ENCODE measurements around the gene TK1. TPM values are rescaled to one million over a fixed set of nuclear protein-coding genes. Genes with fewer than 3 reads are reported as not detected.

Gene TK1
- total RNA-seq, 1 experiment from 2014 or later, result 190 TPM

DNA sequence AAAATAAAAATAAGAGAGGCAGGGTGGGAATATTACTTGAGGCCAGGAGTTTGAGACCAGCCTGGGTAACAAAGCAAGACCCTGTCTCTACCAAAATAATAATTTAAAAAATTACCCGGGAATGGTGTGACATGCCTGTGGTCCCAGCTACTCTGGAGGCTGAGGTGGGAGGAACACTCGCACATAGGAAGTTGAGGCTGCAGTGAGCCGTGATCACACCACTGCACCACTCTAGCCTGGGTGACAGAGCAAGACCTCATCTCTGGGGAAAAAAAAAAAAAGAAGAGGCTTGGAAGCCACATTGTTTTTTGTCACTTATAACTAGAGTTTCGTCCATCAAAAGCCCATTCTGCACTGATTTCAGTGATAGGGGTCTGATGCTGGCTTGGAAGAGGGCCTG is 41.3 kb upstream of the TK1 start:
- no peak overlapping the region for H3K27ac Mint-ChIP-seq (ENCODE audit: unreplicated experiment)
- H3K36me3 Mint-ChIP-seq (ENCODE audit: insufficient read depth, unreplicated experiment), result peaks cover 21% of the 10 kb centered on the region
- no TSS peak for BruUV-seq (replicated peaks)
- no peaks in the 10 kb centered on the region for H3K9me3 Mint-ChIP-seq (ENCODE audit: unreplicated experiment)
- no peak for DNase-seq
- no peaks in the 10 kb centered on the region for H3K27me3 Mint-ChIP-seq (ENCODE audit: insufficient read depth, unreplicated experiment)
- Histone ChIP-seq H3K9me3 (no peaks in the 10 kb centered on the region), H3K4me3 (ENCODE audit: low read depth, low read length) (no peak overlapping the region), H3K36me3 (ENCODE audit: control insufficient read depth, insufficient read depth, low read length) (no peaks in the 10 kb centered on the region), H3K4me1 (no peaks in the 10 kb centered on the region), H3K27me3 (replicated peaks; ENCODE audit: control insufficient read depth, insufficient read depth, low read length) (no peaks in the 10 kb centered on the region)
- no peak overlapping the region for H3K4me3 Mint-ChIP-seq (ENCODE audit: unreplicated experiment)
- intact Hi-C loops (cut with micrococcal nuclease; ENCODE audit: unreplicated experiment), result no loop called here
- POLR2A ChIA-PET, result no interaction called here
- TF ChIP-seq, protein P1, sequence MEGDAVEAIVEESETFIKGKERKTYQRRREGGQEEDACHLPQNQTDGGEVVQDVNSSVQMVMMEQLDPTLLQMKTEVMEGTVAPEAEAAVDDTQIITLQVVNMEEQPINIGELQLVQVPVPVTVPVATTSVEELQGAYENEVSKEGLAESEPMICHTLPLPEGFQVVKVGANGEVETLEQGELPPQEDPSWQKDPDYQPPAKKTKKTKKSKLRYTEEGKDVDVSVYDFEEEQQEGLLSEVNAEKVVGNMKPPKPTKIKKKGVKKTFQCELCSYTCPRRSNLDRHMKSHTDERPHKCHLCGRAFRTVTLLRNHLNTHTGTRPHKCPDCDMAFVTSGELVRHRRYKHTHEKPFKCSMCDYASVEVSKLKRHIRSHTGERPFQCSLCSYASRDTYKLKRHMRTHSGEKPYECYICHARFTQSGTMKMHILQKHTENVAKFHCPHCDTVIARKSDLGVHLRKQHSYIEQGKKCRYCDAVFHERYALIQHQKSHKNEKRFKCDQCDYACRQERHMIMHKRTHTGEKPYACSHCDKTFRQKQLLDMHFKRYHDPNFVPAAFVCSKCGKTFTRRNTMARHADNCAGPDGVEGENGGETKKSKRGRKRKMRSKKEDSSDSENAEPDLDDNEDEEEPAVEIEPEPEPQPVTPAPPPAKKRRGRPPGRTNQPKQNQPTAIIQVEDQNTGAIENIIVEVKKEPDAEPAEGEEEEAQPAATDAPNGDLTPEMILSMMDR (IDR thresholded peaks at IDR 0.05; ENCODE audit: insufficient read depth in 1 of 2, low read depth in 1 of 2, low read length in 1 of 2, severe bottlenecking in 1 of 2, unreplicated experiment in 1 of 2), result no peak
- CTCF ChIA-PET, result interaction anchor here (2.2 kb wide), 1 partner anchor 23 kb away, joined by 15 read pairs; no protein-coding TSS in a partner anchor
- H3K4me1 Mint-ChIP-seq (ENCODE audit: low read depth, unreplicated experiment), result no peaks in the 10 kb centered on the region

DNA sequence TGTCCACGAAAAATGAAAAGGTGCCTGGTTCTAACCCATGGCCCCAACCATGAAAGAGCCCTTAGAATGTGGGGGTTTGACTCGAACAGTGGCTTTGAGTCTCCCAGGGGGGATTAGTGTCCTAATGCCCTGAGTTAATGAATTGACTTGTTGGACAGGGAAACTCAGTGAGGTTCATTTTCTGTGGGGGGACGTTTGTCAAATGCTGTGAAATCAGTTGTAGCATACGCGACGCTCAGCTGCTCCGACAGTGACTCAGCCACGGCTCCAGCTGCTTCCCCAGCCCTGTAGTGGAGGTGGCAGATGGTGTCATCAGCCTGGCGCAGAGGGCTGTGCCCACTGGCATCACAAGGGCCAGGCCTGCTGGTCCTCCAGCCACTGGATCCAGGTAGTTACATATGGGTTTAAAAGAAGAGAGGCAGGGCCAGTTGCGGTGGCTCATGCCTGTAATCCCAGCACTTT is 40.6 kb upstream of the TK1 start:
- H3K9me3 Mint-ChIP-seq (ENCODE audit: unreplicated experiment), result no peaks in the 10 kb centered on the region
- H3K27me3 Mint-ChIP-seq (ENCODE audit: insufficient read depth, unreplicated experiment), result no peaks in the 10 kb centered on the region
- no peak for DNase-seq
- Histone ChIP-seq H3K4me3 (ENCODE audit: low read depth, low read length) (no peak overlapping the region), H3K4me1 (no peaks in the 10 kb centered on the region), H3K36me3 (ENCODE audit: control insufficient read depth, insufficient read depth, low read length) (no peaks in the 10 kb centered on the region), H3K9me3 (no peaks in the 10 kb centered on the region), H3K27me3 (replicated peaks; ENCODE audit: control insufficient read depth, insufficient read depth, low read length) (no peaks in the 10 kb centered on the region)
- CTCF ChIA-PET, result interaction anchor here (2.2 kb wide), 1 partner anchor 24 kb away, joined by 15 read pairs; no protein-coding TSS in a partner anchor
- peaks cover 28% of the 10 kb centered on the region for H3K36me3 Mint-ChIP-seq (ENCODE audit: insufficient read depth, unreplicated experiment)
- no peak overlapping the region for H3K4me3 Mint-ChIP-seq (ENCODE audit: unreplicated experiment)
- H3K27ac Mint-ChIP-seq (ENCODE audit: unreplicated experiment), result no peak overlapping the region
- TF ChIP-seq, protein P1 (IDR thresholded peaks at IDR 0.05; ENCODE audit: insufficient read depth in 1 of 2, low read depth in 1 of 2, low read length in 1 of 2, severe bottlenecking in 1 of 2, unreplicated experiment in 1 of 2), result no peak
- POLR2A ChIA-PET, result no interaction called here
- intact Hi-C loops (cut with micrococcal nuclease; ENCODE audit: unreplicated experiment), result no loop called here
- no TSS peak for BruUV-seq (replicated peaks)
- H3K4me1 Mint-ChIP-seq (ENCODE audit: low read depth, unreplicated experiment), result no peaks in the 10 kb centered on the region

DNA sequence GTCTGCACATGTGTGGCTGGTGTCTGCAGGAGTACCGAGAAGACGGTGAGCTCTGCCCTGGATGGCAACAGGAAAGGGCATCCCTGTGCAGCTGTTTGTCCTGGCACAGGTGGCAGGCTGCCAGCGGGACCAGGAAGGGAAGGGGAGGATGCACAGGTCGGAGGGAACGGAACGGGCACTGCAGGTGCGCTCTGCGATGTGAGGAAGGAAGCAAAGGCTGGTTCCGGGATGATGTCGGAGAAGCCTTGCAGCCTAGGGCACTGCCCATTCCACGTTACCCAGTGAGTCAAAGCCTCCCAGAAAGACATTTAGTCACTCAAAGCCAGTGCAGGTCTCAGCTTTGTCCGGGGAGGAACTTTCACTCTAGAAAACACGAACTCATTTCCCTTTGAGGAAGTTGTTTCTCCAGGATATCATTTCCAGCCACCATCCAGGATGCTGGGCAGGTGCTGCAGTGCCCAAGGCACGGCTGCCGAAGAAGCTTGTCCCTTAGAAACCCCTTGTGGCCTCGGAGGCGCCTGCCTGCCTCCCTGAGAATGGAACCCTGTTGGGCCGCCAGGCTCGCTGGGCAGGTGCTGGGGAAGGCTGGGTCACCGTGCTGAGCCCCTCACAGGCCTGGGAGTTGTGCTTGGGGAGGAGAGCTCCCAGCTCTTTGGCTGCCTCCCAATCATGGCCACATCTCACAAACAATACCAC is 40.1 kb upstream of the TK1 start:
- H3K4me1 Mint-ChIP-seq (ENCODE audit: low read depth, unreplicated experiment), result no peaks in the 10 kb centered on the region
- TF ChIP-seq, protein P1 (IDR thresholded peaks at IDR 0.05; ENCODE audit: insufficient read depth in 1 of 2, low read depth in 1 of 2, low read length in 1 of 2, severe bottlenecking in 1 of 2, unreplicated experiment in 1 of 2), result no peak
- DNase-seq, result no peak
- Histone ChIP-seq H3K27me3 (replicated peaks; ENCODE audit: control insufficient read depth, insufficient read depth, low read length) (no peaks in the 10 kb centered on the region), H3K4me1 (no peaks in the 10 kb centered on the region), H3K36me3 (ENCODE audit: control insufficient read depth, insufficient read depth, low read length) (no peaks in the 10 kb centered on the region), H3K9me3 (no peaks in the 10 kb centered on the region), H3K4me3 (ENCODE audit: low read depth, low read length) (no peak overlapping the region)
- no peaks in the 10 kb centered on the region for H3K27me3 Mint-ChIP-seq (ENCODE audit: insufficient read depth, unreplicated experiment)
- H3K4me3 Mint-ChIP-seq (ENCODE audit: unreplicated experiment), result no peak overlapping the region
- BruUV-seq (replicated peaks), result no TSS peak
- peaks cover 32% of the 10 kb centered on the region for H3K36me3 Mint-ChIP-seq (ENCODE audit: insufficient read depth, unreplicated experiment)
- CTCF ChIA-PET, result interaction anchor here (2.2 kb wide), 1 partner anchor 24 kb away, joined by 15 read pairs; no protein-coding TSS in a partner anchor
- intact Hi-C loops (cut with micrococcal nuclease; ENCODE audit: unreplicated experiment), result no loop called here
- no peaks in the 10 kb centered on the region for H3K9me3 Mint-ChIP-seq (ENCODE audit: unreplicated experiment)
- POLR2A ChIA-PET, result no interaction called here
- no peak overlapping the region for H3K27ac Mint-ChIP-seq (ENCODE audit: unreplicated experiment)
